GM12878 (cell line): Measurements from ENCODE around the gene GYG1. TPM values are rescaled to one million over a fixed set of nuclear protein-coding genes. Genes with fewer than 3 reads are reported as not detected.

Experiments
- ATF7 ChIP-seq: fragments of 450-650 bp; IDR thresholded peaks from 2 replicates; pipeline ENCODE4 v1.6.1; 2016; ENCODE audit warnings: low read depth, mild to moderate bottlenecking
- CBX5 ChIP-seq: sonication (generic); IDR thresholded peaks from 2 replicates; pipeline ENCODE4 v1.6.1; 2016; ENCODE audit warnings: low read depth, moderate library complexity, mild to moderate bottlenecking, inconsistent platforms
- CHD4 ChIP-seq: fragments of 200-600 bp; sonication (generic); IDR thresholded peaks from 2 replicates; pipeline ENCODE4 v1.6.1; 2016; ENCODE audit warnings: mild to moderate bottlenecking
- HDGF ChIP-seq: fragments of 450-650 bp; IDR thresholded peaks from 2 replicates; pipeline ENCODE4 v1.6.1; 2016; ENCODE audit warnings: antibody characterized with exemption
- IKZF2 ChIP-seq, 2 experiments: fragments of 450-650 bp; IDR thresholded peaks; 2 replicates each; pipeline ENCODE4 v1.6.1; 2017; ENCODE audit warnings: mild to moderate bottlenecking in 2 of 2, moderate library complexity in 2 of 2
- JUND ChIP-seq: IDR thresholded peaks from 2 replicates; pipeline ENCODE4 v1.6.1; 2012; ENCODE audit warnings: low read depth, mild to moderate bottlenecking, low read length, improper control_type of control experiment, moderate library complexity
- NFIC ChIP-seq: IDR thresholded peaks from 2 replicates; pipeline ENCODE4 v1.6.1; 2012; ENCODE audit warnings: low read depth, mild to moderate bottlenecking, inconsistent platforms, low read length, moderate library complexity
- PAX5 ChIP-seq: IDR thresholded peaks from 2 replicates; pipeline ENCODE4 v1.6.1; 2011; ENCODE audit warnings: low read depth, low read length, borderline replicate concordance
- POLR2AphosphoS2 ChIP-seq: IDR thresholded peaks from 2 replicates; pipeline ENCODE4 v1.6.1; 2011; ENCODE audit warnings: low read depth, mild to moderate bottlenecking, low read length, improper control_type of control experiment, moderate library complexity
- SIX5 ChIP-seq: IDR thresholded peaks from 2 replicates; pipeline ENCODE4 v1.6.1; 2011; ENCODE audit warnings: mild to moderate bottlenecking, low read depth, low read length, moderate library complexity; ENCODE audit not compliant: severe bottlenecking
- SMAD1 ChIP-seq: fragments of 450-650 bp; IDR thresholded peaks from 2 replicates; pipeline ENCODE4 v1.6.1; 2018; ENCODE audit warnings: mild to moderate bottlenecking, low read depth; ENCODE audit not compliant: partially characterized antibody
- TCF12 ChIP-seq: IDR thresholded peaks from 2 replicates; pipeline ENCODE4 v1.6.1; 2011; ENCODE audit warnings: low read depth, mild to moderate bottlenecking, low read length
- ZNF24 ChIP-seq: fragments of 450-650 bp; IDR thresholded peaks from 2 replicates; pipeline ENCODE4 v1.6.1; 2017; ENCODE audit warnings: antibody characterized with exemption, mild to moderate bottlenecking
- ZNF274 ChIP-seq: IDR thresholded peaks from one replicate; pipeline ENCODE4 v1.8.0; 2011; ENCODE audit not compliant: insufficient read length, insufficient read depth
- polyA plus RNA-seq, 11 experiments: library from polyadenylated mRNA; depleted of rRNA in 4 of 11; unstranded in 6 of 11; stranded (reverse) in 5 of 11; fragments of >200 nt; fragmentation: Nextera tagmentation in 4 of 11; fragmentation: Illumina TruSeq in 1 of 11; extraction: Ambion mirVana in 4 of 11; extraction: Trizol in 1 of 11; gene quantifications; 1 replicate in 1 of 11; 2 replicates in 10 of 11; pipeline versions ENCODE4 v1.2.1 to v1.2.3, GENCODE V29; 2011 to 2016; ENCODE audit warnings: inconsistent platforms in 2 of 11, missing spikeins in 2 of 11, low read depth in 1 of 11
- total RNA-seq, 4 experiments: library from RNA; depleted of rRNA in 3 of 4; stranded (reverse); fragments of >200 nt in 3 of 4; fragmentation: Illumina TruSeq in 1 of 4; extraction: Trizol in 1 of 4; gene quantifications; 2 replicates each; pipeline versions ENCODE4 v1.2.1 to v1.2.3, GENCODE V29; 2013 to 2021
- TF ChIP-seq, protein P1 (sequence below): IDR thresholded peaks from 2 replicates; pipeline ENCODE4 v1.6.1; 2012; ENCODE audit warnings: improper control_type of control experiment, low read depth, low read length; ENCODE audit not compliant: insufficient replicate concordance
- TF ChIP-seq, protein P2 (sequence below): IDR thresholded peaks from 2 replicates; pipeline ENCODE4 v1.6.1; 2012; ENCODE audit warnings: low read depth, low read length, improper control_type of control experiment
- TF ChIP-seq, protein P3 (sequence below): IDR thresholded peaks from 2 replicates; pipeline ENCODE4 v1.6.1; 2011; ENCODE audit warnings: mild to moderate bottlenecking, low read depth, low read length, moderate library complexity; ENCODE audit not compliant: insufficient replicate concordance
- TF ChIP-seq, protein P4 (sequence below): fragments of 450-650 bp; IDR thresholded peaks from 2 replicates; pipeline ENCODE4 v1.6.1; 2017; ENCODE audit warnings: low read depth, mild to moderate bottlenecking, moderate library complexity

The GYG1 gene
- total and polyA plus RNA-seq, 10 of the 15 experiments (the other 5 are each of a cell fraction or from before 2014, with no cell fraction given): 11.8 to 38.9 (median 22.9) TPM

DNA sequence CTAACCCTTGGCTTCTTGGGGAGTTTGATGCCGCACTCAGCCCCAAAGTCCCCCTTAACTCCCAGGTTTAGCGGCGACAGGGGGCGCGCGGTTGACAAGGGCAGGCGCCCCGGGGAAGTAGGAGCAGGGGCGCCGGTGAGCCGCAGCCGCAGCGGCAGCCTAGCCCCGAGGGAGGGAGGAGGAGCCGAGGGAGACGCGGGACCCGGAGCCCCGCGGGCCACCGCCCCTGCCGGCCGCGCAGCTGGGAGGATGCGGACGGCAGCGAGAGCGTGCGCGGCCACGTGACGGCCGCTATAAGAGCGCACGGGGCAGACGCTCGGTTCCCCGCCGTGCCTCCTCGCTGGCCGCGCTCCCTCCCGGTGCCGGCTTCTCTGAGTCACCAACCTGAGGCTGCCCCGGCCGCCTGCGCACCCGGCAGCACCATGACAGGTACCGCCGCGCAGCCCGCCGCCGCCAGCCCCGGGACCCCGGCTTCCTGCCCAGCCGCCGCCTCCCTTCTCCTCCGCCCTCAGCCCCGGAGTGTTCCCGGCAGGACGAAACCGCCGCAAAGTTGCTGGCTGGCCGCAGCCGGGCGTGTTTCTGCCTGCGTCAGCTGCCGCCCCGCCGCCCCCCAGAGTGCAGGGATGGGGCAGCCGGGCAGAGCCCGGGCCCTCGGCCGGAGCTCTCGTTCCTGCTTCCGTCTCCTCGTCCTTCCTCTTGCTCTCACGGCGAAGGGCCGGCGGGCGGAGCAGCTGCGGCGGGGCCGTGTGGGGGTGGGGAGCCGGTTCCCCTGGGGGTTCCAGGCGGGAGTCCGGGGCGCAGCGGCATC, at the start of gene GYG1 (continued):
- TF ChIP-seq, protein P1, sequence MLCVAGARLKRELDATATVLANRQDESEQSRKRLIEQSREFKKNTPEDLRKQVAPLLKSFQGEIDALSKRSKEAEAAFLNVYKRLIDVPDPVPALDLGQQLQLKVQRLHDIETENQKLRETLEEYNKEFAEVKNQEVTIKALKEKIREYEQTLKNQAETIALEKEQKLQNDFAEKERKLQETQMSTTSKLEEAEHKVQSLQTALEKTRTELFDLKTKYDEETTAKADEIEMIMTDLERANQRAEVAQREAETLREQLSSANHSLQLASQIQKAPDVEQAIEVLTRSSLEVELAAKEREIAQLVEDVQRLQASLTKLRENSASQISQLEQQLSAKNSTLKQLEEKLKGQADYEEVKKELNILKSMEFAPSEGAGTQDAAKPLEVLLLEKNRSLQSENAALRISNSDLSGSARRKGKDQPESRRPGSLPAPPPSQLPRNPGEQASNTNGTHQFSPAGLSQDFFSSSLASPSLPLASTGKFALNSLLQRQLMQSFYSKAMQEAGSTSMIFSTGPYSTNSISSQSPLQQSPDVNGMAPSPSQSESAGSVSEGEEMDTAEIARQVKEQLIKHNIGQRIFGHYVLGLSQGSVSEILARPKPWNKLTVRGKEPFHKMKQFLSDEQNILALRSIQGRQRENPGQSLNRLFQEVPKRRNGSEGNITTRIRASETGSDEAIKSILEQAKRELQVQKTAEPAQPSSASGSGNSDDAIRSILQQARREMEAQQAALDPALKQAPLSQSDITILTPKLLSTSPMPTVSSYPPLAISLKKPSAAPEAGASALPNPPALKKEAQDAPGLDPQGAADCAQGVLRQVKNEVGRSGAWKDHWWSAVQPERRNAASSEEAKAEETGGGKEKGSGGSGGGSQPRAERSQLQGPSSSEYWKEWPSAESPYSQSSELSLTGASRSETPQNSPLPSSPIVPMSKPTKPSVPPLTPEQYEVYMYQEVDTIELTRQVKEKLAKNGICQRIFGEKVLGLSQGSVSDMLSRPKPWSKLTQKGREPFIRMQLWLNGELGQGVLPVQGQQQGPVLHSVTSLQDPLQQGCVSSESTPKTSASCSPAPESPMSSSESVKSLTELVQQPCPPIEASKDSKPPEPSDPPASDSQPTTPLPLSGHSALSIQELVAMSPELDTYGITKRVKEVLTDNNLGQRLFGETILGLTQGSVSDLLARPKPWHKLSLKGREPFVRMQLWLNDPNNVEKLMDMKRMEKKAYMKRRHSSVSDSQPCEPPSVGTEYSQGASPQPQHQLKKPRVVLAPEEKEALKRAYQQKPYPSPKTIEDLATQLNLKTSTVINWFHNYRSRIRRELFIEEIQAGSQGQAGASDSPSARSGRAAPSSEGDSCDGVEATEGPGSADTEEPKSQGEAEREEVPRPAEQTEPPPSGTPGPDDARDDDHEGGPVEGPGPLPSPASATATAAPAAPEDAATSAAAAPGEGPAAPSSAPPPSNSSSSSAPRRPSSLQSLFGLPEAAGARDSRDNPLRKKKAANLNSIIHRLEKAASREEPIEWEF: no peak
- TF ChIP-seq NFIC (no peak), CBX5 (0 out of 2 replicates have a peak, but pooled peaks have one; percentile 21), JUND (no peak), HDGF (no peak), POLR2AphosphoS2 (no peak), SMAD1 (no peak), IKZF2 (IDR thresholded peaks at IDR 0.05) (no peak), SIX5 (no peak), ZNF24 (no peak), CHD4 (no peak), ATF7 (no peak), TCF12 (peak; percentile 53; the same call in 1 of the 2 replicates), PAX5 (no peak), ZNF274 (no peak)
- TF ChIP-seq, protein P2, sequence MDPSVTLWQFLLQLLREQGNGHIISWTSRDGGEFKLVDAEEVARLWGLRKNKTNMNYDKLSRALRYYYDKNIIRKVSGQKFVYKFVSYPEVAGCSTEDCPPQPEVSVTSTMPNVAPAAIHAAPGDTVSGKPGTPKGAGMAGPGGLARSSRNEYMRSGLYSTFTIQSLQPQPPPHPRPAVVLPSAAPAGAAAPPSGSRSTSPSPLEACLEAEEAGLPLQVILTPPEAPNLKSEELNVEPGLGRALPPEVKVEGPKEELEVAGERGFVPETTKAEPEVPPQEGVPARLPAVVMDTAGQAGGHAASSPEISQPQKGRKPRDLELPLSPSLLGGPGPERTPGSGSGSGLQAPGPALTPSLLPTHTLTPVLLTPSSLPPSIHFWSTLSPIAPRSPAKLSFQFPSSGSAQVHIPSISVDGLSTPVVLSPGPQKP: no peak
- TF ChIP-seq, protein P3, sequence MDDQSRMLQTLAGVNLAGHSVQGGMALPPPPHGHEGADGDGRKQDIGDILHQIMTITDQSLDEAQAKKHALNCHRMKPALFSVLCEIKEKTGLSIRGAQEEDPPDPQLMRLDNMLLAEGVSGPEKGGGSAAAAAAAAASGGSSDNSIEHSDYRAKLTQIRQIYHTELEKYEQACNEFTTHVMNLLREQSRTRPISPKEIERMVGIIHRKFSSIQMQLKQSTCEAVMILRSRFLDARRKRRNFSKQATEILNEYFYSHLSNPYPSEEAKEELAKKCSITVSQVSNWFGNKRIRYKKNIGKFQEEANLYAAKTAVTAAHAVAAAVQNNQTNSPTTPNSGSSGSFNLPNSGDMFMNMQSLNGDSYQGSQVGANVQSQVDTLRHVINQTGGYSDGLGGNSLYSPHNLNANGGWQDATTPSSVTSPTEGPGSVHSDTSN: no peak
- TF ChIP-seq, protein P4, sequence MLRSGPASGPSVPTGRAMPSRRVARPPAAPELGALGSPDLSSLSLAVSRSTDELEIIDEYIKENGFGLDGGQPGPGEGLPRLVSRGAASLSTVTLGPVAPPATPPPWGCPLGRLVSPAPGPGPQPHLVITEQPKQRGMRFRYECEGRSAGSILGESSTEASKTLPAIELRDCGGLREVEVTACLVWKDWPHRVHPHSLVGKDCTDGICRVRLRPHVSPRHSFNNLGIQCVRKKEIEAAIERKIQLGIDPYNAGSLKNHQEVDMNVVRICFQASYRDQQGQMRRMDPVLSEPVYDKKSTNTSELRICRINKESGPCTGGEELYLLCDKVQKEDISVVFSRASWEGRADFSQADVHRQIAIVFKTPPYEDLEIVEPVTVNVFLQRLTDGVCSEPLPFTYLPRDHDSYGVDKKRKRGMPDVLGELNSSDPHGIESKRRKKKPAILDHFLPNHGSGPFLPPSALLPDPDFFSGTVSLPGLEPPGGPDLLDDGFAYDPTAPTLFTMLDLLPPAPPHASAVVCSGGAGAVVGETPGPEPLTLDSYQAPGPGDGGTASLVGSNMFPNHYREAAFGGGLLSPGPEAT: no peak
